DND-41 (cell line): ENCODE data around the gene P4HB.

Experiments
- ATAC-seq: fragments of 200-7000 bp; cut with Tn5 transposase; 3 replicates; pipeline ENCODE4 v1.9.1; 2021; ENCODE audit warnings: low read depth; ENCODE audit not compliant: insufficient read depth
- DNase-seq: peaks from one replicate; pipeline ENCODE4 v3.0.0-alpha.2; 2020
- H2AFZ ChIP-seq: 2 replicates; pipeline ENCODE4 v1.6.0; 2012; ENCODE audit warnings: low read depth, low read length
- H3K27ac ChIP-seq: 2 replicates; pipeline ENCODE4 v1.5.1; 2012; ENCODE audit warnings: low read length, inconsistent platforms
- H3K27me3 ChIP-seq: fragments of 200-600 bp; sonication (generic); 2 replicates; pipeline ENCODE4 v1.6.0; 2012; ENCODE audit warnings: low read length, mild to moderate bottlenecking, inconsistent platforms; ENCODE audit not compliant: insufficient read depth, poor library complexity
- H3K36me3 ChIP-seq: 2 replicates; pipeline ENCODE4 v1.5.1; 2012; ENCODE audit warnings: low read length, inconsistent platforms; ENCODE audit not compliant: insufficient read depth
- H3K4me1 ChIP-seq: 2 replicates; pipeline ENCODE4 v1.5.1; 2012; ENCODE audit warnings: mild to moderate bottlenecking, low read length; ENCODE audit not compliant: insufficient read depth
- H3K4me2 ChIP-seq: 2 replicates; pipeline ENCODE4 v1.6.0; 2012; ENCODE audit warnings: mild to moderate bottlenecking, moderate library complexity, low read length, inconsistent platforms; ENCODE audit not compliant: insufficient read depth
- H3K4me3 ChIP-seq, 2 experiments: fragments of 200-600 bp in 1 of 2; shearing (Covaris generic) in 1 of 2; 2 replicates each; pipeline ENCODE4 v1.5.1; 2012 to 2016; ENCODE audit warnings: inconsistent platforms in 2 of 2, low read length in 2 of 2, mild to moderate bottlenecking in 2 of 2, low read depth in 1 of 2, moderate library complexity in 1 of 2
- H3K79me2 ChIP-seq: 2 replicates; pipeline ENCODE4 v1.6.0; 2012; ENCODE audit warnings: low read length, inconsistent platforms; ENCODE audit not compliant: insufficient read depth
- H3K9ac ChIP-seq: 2 replicates; pipeline ENCODE4 v1.6.0; 2012; ENCODE audit warnings: low read depth, mild to moderate bottlenecking, inconsistent platforms, low read length, moderate library complexity
- H3K9me3 ChIP-seq: 2 replicates; pipeline ENCODE4 v1.5.1; 2012; ENCODE audit warnings: low read length, moderate library complexity, mild to moderate bottlenecking, inconsistent platforms; ENCODE audit not compliant: insufficient read depth, severe bottlenecking
- H4K20me1 ChIP-seq: 2 replicates; pipeline ENCODE4 v1.6.0; 2012; ENCODE audit warnings: low read length; ENCODE audit not compliant: insufficient read depth
- EZH2 ChIP-seq: IDR thresholded peaks from 3 replicates; pipeline ENCODE4 v1.6.1; 2012; ENCODE audit warnings: borderline replicate concordance, low read depth, mild to moderate bottlenecking, moderate library complexity, low read length, inconsistent platforms; ENCODE audit not compliant: severe bottlenecking
- TF ChIP-seq, protein P1 (sequence below): IDR thresholded peaks from 2 replicates; pipeline ENCODE4 v1.5.1; 2012; ENCODE audit warnings: borderline replicate concordance, low read length, moderate library complexity, mild to moderate bottlenecking; ENCODE audit not compliant: poor library complexity, severe bottlenecking; ENCODE audit errors: extremely low read depth

P4HB gene

DNA sequence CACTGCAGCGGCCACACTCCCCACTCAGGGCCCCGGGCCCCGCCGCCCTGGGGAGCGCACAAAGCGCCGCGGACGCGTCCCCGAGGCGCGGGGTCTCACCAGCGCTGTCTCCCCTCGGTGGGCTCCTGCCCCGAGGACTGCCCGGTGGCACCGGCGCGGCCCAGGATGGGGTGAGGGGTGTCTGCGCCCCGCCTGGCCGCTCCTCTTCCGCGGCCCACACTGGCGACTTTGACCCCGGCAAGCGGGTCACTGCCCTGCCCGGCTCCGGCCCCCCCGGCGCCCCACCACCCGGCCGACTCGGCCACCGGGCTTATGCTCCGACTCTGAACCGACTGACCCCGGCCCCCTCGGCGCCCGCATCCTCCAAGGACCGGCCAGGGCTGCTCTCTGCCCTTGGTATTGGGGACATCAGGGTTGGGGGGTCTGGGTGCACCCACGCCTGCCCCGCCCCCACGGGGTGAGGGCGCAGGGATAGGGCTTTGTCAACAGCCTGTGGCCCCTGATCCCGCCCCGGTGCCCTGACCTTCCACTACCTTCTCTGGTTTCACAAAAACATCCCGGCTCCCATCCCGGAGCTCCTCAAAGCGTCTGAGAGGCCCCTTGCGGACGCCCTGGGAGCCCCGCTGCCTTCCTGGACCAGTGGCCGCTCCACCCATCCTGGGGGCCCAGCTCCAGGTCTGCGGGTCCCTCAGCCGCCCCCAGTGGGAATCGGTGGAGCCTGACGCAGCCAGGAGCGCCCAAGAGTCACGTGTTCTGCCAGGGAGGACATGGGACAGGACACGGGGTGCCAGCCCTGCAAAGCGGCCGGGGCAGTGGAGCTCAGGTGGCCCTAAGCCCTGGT is 55.6 kb downstream of the P4HB start:
- Histone ChIP-seq H3K4me3 (no peak overlapping the region), H3K36me3 (no peaks in the 10 kb centered on the region)
- ATAC-seq, result no peak

DNA sequence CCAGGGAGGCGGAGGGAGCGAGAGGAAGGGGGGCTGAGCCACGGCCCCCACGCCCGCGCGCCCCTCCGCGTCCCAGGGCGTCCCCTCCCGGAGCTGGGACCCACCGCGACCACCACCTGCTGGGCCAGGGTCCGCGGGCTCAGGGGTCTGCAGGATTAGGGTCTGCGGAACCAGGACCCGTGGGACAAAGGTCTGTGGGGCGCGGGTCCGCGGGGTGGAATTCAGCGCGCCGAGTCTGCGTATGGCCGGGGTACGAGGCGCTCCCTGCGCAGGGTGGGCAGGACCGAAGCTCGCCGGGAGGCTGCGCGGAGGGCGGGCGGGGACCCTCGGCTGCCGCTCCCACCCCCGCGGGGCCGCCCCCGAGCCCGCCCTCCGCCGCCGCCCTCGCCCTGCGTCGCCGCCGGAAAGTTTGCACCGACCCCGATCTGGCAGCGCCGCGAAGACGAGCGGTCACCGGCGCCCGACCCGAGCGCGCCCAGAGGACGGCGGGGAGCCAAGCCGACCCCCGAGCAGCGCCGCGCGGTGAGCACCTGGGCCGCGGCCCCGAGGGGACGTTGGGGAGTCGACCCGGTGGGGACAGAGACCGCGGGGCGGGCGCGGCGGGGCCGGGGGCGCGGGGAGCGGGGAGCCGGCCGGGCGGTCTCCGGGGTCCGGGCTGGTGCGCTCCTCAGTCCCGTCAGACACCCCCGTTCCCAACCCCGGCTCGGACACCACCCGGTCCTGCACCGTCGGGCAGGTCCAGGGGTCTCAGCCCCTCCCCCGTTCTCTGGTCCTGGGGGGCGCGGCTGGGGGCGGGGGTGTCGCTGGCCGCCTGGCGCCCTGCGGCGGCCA is 56.4 kb downstream of the P4HB start, which contains the start of gene GCGR:
Gene GCGR, plus strand, starts transcription at position 423 of the 831 bp plus-strand sequence. CDS start 4,869 bp downstream, outside the sequence.
- Histone ChIP-seq H3K9me3 (no peaks in the 10 kb centered on the region), H3K4me3 (no peak within 1 kb of the TSS), H3K27me3 (no peaks in the 10 kb centered on the region), H3K9ac (no peak within 1 kb of the TSS), H2AFZ (no peak within 1 kb of the TSS), H4K20me1 (0 out of 2 replicates have a peak, but pooled peaks cover 3% of the 10 kb centered on the region), H3K4me1 (peaks cover 8% of the 10 kb centered on the region; the same call in 1 of the 2 replicates), H3K36me3 (no peaks in the 10 kb centered on the region), H3K4me2 (no peak within 1 kb of the TSS), H3K79me2 (no peaks in the 10 kb centered on the region), H3K27ac (no peak within 1 kb of the TSS)
- no peak for TF ChIP-seq EZH2
- TF ChIP-seq, protein P1, sequence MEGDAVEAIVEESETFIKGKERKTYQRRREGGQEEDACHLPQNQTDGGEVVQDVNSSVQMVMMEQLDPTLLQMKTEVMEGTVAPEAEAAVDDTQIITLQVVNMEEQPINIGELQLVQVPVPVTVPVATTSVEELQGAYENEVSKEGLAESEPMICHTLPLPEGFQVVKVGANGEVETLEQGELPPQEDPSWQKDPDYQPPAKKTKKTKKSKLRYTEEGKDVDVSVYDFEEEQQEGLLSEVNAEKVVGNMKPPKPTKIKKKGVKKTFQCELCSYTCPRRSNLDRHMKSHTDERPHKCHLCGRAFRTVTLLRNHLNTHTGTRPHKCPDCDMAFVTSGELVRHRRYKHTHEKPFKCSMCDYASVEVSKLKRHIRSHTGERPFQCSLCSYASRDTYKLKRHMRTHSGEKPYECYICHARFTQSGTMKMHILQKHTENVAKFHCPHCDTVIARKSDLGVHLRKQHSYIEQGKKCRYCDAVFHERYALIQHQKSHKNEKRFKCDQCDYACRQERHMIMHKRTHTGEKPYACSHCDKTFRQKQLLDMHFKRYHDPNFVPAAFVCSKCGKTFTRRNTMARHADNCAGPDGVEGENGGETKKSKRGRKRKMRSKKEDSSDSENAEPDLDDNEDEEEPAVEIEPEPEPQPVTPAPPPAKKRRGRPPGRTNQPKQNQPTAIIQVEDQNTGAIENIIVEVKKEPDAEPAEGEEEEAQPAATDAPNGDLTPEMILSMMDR, result no peak
- DNase-seq (no peak), ATAC-seq (no peak)

More for the DNA sequence above, 55.6 kb downstream of the P4HB start:
- Histone ChIP-seq H3K79me2 (no peaks in the 10 kb centered on the region), H3K27me3 (no peaks in the 10 kb centered on the region), H4K20me1 (0 out of 2 replicates have a peak, but pooled peaks cover 3% of the 10 kb centered on the region), H3K9me3 (no peaks in the 10 kb centered on the region), H3K4me2 (no peak overlapping the region), H3K27ac (no peak overlapping the region), H3K4me1 (peaks cover 8% of the 10 kb centered on the region; the same call in 1 of the 2 replicates), H3K9ac (no peak overlapping the region), H2AFZ (no peak overlapping the region)
- no peak for TF ChIP-seq EZH2
- TF ChIP-seq, protein P1, result no peak
- DNase-seq, result no peak

DNA sequence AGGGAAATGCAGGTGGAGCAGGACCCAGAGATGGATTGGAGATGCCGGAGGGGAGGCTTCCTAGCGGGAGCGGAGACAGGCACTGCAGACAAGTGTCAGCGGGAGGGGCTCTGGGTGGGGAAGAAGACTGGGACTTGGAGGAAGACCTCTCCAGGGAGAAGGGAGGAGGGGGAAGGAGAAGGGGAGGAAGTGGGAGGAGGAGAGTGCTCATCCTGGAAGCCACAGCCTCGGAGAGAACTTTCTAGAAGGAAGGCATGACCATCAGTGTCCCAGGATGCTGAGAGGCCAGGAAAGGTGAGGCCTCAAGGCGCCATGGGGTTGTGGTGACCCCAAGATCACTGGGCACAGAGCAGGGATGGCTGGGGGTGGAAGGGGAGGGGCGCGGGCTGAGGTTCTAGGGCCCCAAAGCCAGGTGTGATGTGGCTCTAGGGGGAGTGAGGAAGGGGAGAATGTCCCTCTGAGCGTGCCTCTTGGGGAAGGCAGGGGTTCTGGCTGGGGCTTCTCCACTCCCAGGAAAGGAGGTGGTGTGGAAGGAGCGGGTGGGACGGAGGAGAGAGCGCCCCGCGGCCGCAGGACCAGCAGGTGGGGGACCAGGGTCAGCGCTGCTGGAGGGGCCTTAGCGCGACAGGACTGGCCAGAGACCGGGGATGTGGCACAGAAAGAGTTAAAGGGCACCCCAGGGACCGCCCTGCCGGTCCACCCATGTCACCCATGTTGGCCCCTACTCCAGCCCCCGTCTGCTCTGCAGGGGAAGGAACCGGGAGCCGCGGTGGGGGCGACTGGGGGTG is 57.3 kb downstream of the P4HB start:
- H3K4me3 ChIP-seq, result no peak overlapping the region
- H3K4me2 ChIP-seq, result no peak overlapping the region
- H3K79me2 ChIP-seq, result no peaks in the 10 kb centered on the region
- TF ChIP-seq EZH2, result no peak
- TF ChIP-seq, protein P1, result no peak
- no peaks in the 10 kb centered on the region for H3K9me3 ChIP-seq
- DNase-seq, result no peak
- H3K36me3 ChIP-seq, result no peaks in the 10 kb centered on the region
- peaks cover 8% of the 10 kb centered on the region; the same call in 1 of the 2 replicates for H3K4me1 ChIP-seq
- ATAC-seq, result no peak
- no peaks in the 10 kb centered on the region for H3K27me3 ChIP-seq
- H3K9ac ChIP-seq, result no peak overlapping the region
- H3K27ac ChIP-seq, result no peak overlapping the region
- H2AFZ ChIP-seq, result no peak overlapping the region
- H4K20me1 ChIP-seq, result no peaks in the 10 kb centered on the region
